Measurements from ENCODE around the gene TAAR9.

The TAAR9 gene

DNA sequence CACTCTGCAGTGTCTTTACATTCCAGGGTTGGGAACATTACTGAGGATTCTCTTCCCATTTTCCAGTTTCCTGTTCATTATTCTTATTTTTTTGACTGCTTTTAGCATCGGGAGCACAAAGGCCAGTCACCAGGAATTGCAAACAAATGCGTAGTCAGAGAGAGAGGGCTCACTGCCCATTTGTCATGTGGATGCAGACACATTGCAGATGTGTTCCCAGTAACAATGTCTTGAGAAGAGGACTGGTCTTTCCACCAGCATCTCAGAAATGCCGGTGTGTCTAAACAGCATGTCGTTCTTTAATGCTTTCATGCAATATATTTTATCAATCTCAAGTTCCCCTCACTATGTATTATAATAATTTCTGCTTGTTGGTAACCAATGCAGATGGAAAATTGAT lies 31.1 kb downstream of the TAAR9 start:
- in situ Hi-C loops (cut with MboI; ENCODE audit: low sequenced_read_pairs) = no loop called here

- in situ Hi-C loops (cut with MboI; ENCODE audit: low sequenced_read_pairs) = no loop called here
These were observed 32.2 kb downstream of the TAAR9 start, which contains the start of gene TAAR6 for GRCh38 chr6:132570221-132570777. TSS of gene TAAR6 (plus strand) at chr6:132570322. CDS start at chr6:132570322, 0 bp downstream.

- in situ Hi-C loops (cut with MboI; ENCODE audit: low sequenced_read_pairs) = no loop called here
These were observed 33.7 kb downstream of the TAAR9 start for GRCh38 chr6:132571774-132572173.

GRCh38 chr6:132584698-132585097 lies 46.6 kb downstream of the TAAR9 start:
- in situ Hi-C loops (cut with MboI; ENCODE audit: low sequenced_read_pairs) = no loop called here

- in situ Hi-C loops (cut with MboI; ENCODE audit: low sequenced_read_pairs) = no loop called here
These were observed 49.3 kb downstream of the TAAR9 start for GRCh38 chr6:132587424-132587823.

Measured in HL-60/S4 (cell line).